ENCODE measurements around the gene SERINC2. TPM values are rescaled to one million over a fixed set of nuclear protein-coding genes. Genes with fewer than 3 reads are reported as not detected.

The SERINC2 gene
- total RNA-seq, 3 donors from 2014 or later (not counting 1 experiment from before 2014, with no cell fraction given), result 0.25 to 1.1 (median 0.40) TPM

DNA sequence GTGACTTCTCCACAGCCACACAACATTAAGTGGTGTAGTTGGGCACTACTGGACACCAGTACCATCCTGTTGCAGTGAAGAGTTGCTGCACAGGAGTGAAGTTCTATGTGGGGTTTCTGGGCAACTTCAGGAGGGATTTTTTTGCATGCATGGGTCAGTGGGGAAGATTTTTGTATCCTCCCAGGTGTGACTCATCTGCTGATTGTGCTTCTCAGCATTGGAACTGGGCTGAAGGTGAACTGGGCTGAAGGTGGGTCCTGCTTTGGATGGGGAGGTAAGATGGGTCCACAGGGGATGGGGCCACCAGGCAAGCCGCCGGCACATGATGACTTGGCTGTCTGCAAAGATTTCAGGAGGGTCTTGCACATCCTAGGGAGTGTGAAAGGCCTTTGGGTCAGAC is 2.6 kb downstream of the SERINC2 start:
- TF ChIP-seq, protein P1, sequence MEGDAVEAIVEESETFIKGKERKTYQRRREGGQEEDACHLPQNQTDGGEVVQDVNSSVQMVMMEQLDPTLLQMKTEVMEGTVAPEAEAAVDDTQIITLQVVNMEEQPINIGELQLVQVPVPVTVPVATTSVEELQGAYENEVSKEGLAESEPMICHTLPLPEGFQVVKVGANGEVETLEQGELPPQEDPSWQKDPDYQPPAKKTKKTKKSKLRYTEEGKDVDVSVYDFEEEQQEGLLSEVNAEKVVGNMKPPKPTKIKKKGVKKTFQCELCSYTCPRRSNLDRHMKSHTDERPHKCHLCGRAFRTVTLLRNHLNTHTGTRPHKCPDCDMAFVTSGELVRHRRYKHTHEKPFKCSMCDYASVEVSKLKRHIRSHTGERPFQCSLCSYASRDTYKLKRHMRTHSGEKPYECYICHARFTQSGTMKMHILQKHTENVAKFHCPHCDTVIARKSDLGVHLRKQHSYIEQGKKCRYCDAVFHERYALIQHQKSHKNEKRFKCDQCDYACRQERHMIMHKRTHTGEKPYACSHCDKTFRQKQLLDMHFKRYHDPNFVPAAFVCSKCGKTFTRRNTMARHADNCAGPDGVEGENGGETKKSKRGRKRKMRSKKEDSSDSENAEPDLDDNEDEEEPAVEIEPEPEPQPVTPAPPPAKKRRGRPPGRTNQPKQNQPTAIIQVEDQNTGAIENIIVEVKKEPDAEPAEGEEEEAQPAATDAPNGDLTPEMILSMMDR (IDR thresholded peaks at IDR 0.05), result no peak
- WGBS (ENCODE audit: insufficient coverage), result 98% methylated on average over 2 of the region's 2 CpGs
- Mint-ChIP-seq H3K36me3 (no peaks in the 10 kb centered on the region), H3K4me1 (peaks cover 6 to 13% of the 10 kb centered on the region in 2 donors), H3K9me3 (no peaks in the 10 kb centered on the region), H3K27ac (no peak overlapping the region), H3K4me3 (peak overlapping the region; percentile 13), H3K27me3 (ENCODE audit: low read depth in 2 of 2) (peaks cover 44 to 57% of the 10 kb centered on the region in 2 donors)
- Histone ChIP-seq H3K27ac (ENCODE audit: low read length) (no peak overlapping the region), H3K36me3 (ENCODE audit: control insufficient read depth, insufficient read depth, low read length) (no peaks in the 10 kb centered on the region), H3K4me3 (ENCODE audit: low read length) (no peak overlapping the region), H3K4me1 (ENCODE audit: control insufficient read depth, insufficient read depth, low read length) (peaks cover 14% of the 10 kb centered on the region), H3K9me3 (ENCODE audit: control insufficient read depth, insufficient read depth, low read length) (no peaks in the 10 kb centered on the region), H3K27me3 (ENCODE audit: control insufficient read depth, insufficient read depth, low read length) (peaks cover 23% of the 10 kb centered on the region)
- ATAC-seq, result no peak
- intact Hi-C loops (cut with micrococcal nuclease), result no loop called here
- DNase-seq, result no peak

DNA sequence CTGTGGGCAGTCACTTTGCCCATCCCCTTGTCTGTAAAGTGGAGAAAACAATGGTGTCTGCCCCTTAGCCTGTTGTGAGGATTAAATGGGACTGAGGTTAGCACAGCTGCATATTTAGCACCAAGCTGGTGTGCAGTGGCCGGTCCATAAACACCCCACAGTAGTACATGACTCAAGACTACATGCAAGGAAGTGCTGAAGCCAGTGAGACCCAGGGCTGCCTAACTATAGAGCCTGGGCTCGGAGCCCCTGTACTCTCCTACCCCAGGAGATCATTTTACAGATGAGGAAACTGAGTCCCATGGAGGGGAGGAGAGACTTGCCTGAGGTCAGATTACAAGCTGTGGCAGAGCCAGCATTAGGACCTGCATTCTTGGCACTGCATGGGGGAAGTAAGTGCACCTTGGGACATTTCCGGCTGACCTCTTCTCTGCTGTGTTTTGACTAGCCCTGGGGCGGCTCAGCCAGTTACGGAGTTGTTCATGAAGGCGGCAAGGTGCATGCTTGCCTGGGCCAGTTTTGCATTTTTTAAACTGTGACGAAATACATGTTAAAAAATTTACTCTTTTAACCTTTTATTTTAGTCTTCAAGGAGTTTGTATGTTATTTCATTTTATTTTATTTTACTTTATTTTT is 3.2 kb downstream of the SERINC2 start:
- intact Hi-C loops (cut with micrococcal nuclease), result no loop called here

DNA sequence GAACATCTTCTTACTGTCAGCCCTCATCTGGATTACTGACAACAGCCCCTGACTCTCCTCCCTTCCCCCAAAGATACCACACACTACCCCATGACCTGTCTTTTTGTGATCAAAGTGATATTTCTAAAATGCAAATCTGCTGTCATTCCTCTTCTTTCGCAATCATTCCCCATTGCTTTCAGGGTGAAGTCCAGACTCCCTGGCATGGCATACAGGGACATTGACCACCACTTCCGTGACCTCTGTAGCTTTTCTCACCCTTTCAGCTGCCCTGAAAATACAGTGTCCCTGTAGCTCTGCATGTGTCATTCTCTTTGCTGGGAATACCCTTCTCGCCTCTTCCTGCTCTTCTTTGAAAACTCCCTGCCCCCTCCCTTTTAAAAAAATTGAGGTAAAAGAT is 4.1 kb downstream of the SERINC2 start:
- no peak overlapping the region for H3K4me3 Mint-ChIP-seq
- no peak overlapping the region for H3K27ac Mint-ChIP-seq
- H3K36me3 Mint-ChIP-seq, result no peaks in the 10 kb centered on the region
- no peak for ATAC-seq
- intact Hi-C loops (cut with micrococcal nuclease), result no loop called here
- H3K9me3 ChIP-seq (ENCODE audit: control insufficient read depth, insufficient read depth, low read length), result no peaks in the 10 kb centered on the region
- no peak for DNase-seq
- TF ChIP-seq, protein P1 (IDR thresholded peaks at IDR 0.05), result no peak
- peaks cover 14% of the 10 kb centered on the region for H3K4me1 ChIP-seq (ENCODE audit: control insufficient read depth, insufficient read depth, low read length)
- no peak overlapping the region for H3K4me3 ChIP-seq (ENCODE audit: low read length)
- H3K27me3 Mint-ChIP-seq (ENCODE audit: low read depth in 2 of 2), result peaks cover 29 to 42% of the 10 kb centered on the region in 2 donors
- WGBS (ENCODE audit: insufficient coverage), result 84% methylated on average over 2 of the region's 3 CpGs
- no peaks in the 10 kb centered on the region for H3K36me3 ChIP-seq (ENCODE audit: control insufficient read depth, insufficient read depth, low read length)
- no peaks in the 10 kb centered on the region for H3K9me3 Mint-ChIP-seq
- H3K27ac ChIP-seq (ENCODE audit: low read length), result no peak overlapping the region
- H3K4me1 Mint-ChIP-seq, result peaks cover 6 to 11% of the 10 kb centered on the region in 2 donors
- H3K27me3 ChIP-seq (ENCODE audit: control insufficient read depth, insufficient read depth, low read length), result peaks cover 18% of the 10 kb centered on the region

More for the DNA sequence above, 3.2 kb downstream of the SERINC2 start:
- ATAC-seq (no peak), DNase-seq (no peak)
- H3K4me3 ChIP-seq (ENCODE audit: low read length), result no peak overlapping the region
- H3K9me3 ChIP-seq (ENCODE audit: control insufficient read depth, insufficient read depth, low read length), result no peaks in the 10 kb centered on the region
- Mint-ChIP-seq H3K4me3 (no peak overlapping the region), H3K4me1 (peaks cover 6 to 13% of the 10 kb centered on the region in 2 donors), H3K27me3 (ENCODE audit: low read depth in 2 of 2) (peaks cover 38 to 52% of the 10 kb centered on the region in 2 donors), H3K36me3 (no peaks in the 10 kb centered on the region), H3K9me3 (no peaks in the 10 kb centered on the region), H3K27ac (no peak overlapping the region)
- peaks cover 21% of the 10 kb centered on the region for H3K27me3 ChIP-seq (ENCODE audit: control insufficient read depth, insufficient read depth, low read length)
- H3K27ac ChIP-seq (ENCODE audit: low read length), result no peak overlapping the region
- peaks cover 14% of the 10 kb centered on the region for H3K4me1 ChIP-seq (ENCODE audit: control insufficient read depth, insufficient read depth, low read length)
- TF ChIP-seq, protein P1 (IDR thresholded peaks at IDR 0.05), result no peak
- no peaks in the 10 kb centered on the region for H3K36me3 ChIP-seq (ENCODE audit: control insufficient read depth, insufficient read depth, low read length)
- WGBS (ENCODE audit: insufficient coverage), result 81% methylated on average over 7 of the region's 7 CpGs

All from natural killer cell (primary cell).